HS-27A (cell line): ENCODE measurements around the gene OASL.

ENCODE experiments used
- DNase-seq: peaks from one replicate; pipeline ENCODE4 v3.0.0-alpha.2; 2012; ENCODE audit warnings: low read depth, missing footprints

Gene OASL

GRCh38 chr12:120991965-120992364 is 47.1 kb downstream of the OASL start:
- no peak for DNase-seq

GRCh38 chr12:120990487-120991055 is 48.5 kb downstream of the OASL start:
- DNase-seq: no peak

DNA sequence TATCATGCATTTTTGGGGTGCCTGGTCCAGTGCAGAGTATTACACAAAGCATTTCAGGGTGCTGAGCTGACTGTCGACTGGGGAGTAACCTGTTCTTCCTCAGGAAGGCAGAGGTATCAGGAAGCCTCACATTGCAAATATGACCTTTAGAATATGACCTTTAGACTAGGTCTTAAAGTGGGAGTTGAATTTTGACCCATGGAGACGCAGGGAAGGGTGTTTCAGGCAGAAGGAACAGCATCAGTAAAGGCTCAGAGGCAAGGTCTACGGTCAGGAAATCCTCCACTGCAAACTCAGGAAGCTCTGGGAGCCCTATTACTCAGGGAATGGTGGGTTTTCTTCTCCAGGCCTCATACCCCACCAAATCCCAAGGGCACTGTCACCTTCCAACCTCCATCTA is 49.4 kb downstream of the OASL start:
- no peak for DNase-seq

GRCh38 chr12:120988658-120989057 is 50.4 kb downstream of the OASL start:
- no peak for DNase-seq

- no peak for DNase-seq
Observed at GRCh38 chr12:120988234-120988633, 50.8 kb downstream of the OASL start.

- no peak for DNase-seq
Observed at GRCh38 chr12:120984351-120984898, 54.6 kb downstream of the OASL start.

DNA sequence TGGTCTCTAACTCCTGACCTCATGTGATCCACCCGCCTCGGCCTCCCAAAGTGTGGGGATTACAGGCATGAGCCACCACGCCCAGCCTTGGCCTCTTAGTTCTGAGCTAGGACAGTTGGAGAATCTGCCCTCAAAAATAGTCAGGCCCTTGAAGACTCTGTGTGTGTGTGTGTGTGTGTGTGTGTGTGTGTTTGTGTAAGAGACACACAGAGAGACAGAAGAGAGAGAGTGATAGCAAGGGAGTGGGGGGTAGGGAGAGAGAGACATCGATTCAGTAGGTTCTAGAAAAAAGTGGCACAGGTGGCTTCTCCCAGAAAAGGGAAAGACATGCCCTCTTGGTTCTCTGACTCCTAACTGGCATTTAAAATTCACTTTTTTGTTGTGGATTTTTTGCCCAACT is 55.3 kb downstream of the OASL start:
- DNase-seq: no peak

DNA sequence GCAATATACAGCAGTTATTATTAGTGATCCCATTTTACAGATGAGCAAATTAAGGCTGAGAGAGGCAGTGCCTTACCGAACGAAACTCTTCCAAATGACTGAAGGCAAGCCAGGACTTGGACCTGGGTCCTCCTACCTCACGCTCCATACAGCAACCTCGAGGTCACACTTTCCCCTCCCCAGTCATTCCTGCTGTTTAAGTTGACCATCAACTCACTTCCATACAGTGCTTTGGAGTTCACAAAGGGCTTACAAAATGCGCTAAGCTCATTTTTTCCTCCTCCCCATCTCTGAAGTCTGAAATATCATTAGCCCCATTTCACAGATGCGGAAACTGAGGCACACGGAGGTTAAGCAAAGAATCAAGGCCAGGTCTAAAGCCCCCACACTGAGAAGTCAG is 56.4 kb downstream of the OASL start:
- DNase-seq: no peak

DNA sequence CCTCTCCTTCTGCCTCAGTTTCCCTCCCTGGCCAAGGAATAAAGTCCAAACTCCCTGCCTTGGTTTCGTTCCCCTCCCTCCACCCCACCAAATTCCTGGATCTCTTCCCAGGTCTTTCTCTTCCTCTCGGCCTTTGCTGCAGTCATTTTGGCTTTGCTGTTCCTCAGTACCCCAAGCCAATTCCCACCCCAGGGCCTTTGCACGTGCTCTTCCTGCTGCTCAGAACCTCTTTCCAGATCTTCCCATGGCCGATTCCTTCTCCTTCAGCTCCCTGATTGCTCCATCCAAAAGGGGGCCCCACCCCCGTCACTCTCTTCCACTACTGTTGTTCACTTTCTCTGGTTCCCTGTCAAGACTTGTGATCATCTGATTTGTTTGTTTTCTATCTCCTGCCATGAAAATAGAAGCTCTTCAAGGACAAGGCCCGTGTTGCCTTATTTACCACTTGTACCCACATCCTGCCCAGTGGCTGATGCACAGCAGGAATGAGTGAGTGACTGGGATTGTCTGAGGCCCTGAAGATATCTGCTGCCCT is 57.6 kb downstream of the OASL start:
- no peak for DNase-seq

DNA sequence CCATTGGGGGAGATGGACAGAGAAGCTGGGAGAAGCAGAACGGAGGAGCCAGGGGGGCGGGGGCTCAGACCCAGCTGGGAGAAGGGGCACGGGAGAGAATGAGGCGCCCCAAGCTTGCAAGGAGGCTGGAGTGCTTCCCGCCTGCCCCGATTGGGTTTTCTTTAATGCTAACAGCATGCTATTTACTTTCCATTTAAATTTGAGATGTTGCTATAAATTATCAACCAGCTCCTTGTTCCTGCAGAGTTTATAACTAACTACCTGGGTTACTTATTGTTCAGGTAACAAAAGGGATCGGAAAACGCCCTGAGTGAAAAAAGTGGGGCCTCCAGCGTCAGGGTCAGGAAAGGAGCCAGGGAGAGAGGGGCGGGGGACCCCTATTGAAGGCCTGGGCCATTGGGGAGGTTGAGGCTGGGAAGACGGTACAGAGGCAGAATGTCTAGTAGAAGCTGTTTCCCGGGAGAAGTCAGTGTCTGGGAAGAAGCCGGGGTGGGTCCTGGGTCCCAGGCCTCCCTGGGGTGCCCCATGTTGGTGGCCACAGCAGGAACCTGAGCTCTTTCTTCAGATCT is 58.2 kb downstream of the OASL start:
- DNase-seq: no peak

- no peak for DNase-seq
Observed at GRCh38 chr12:120979862-120980696, 59.0 kb downstream of the OASL start.

GRCh38 chr12:120979220-120979861 is 59.7 kb downstream of the OASL start:
- no peak for DNase-seq

- no peak for DNase-seq
Observed at GRCh38 chr12:120978296-120979219, 60.5 kb downstream of the OASL start, which contains the start of gene HNF1A. TSS of gene HNF1A (plus strand) at chr12:120978543. CDS start at chr12:120978769, 226 bp downstream.

DNA sequence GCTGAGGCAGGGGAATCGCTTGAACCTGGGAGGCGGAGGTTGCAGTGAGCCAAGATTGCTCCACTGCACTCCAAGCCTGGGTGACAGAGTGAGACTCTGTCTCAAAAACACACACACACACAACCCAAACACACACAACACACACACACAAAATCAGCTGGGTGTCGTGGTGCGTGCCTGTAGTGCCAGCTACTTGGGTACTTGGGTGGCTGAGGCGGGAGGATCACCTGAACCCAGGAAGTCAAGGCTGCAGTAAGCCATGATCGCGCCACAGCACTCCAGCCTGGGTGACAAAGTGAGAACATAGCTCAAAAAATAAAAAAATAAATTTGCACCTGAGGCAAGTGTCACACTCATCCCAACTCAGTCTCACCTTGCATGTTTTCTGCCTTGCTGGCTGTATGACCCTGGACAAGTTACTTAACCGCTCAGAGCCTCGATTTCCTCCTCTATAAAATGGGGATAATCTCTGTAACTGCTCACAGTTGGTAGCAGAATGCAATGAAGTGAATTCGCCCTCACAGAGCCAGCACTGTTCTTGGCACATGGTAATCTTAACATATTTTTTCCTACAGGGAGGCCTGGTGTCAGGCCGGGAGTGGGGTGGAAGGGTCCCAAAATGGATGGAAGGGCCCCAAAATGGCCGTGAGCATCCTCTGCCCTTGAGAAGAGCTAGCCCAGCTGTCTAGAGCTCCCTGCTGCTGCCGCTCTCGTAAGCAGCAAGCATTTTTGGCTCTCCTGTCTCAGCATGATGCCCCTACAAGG is 61.3 kb downstream of the OASL start:
- no peak for DNase-seq

GRCh38 chr12:120972870-120973543 is 66.0 kb downstream of the OASL start:
- DNase-seq: no peak

DNA sequence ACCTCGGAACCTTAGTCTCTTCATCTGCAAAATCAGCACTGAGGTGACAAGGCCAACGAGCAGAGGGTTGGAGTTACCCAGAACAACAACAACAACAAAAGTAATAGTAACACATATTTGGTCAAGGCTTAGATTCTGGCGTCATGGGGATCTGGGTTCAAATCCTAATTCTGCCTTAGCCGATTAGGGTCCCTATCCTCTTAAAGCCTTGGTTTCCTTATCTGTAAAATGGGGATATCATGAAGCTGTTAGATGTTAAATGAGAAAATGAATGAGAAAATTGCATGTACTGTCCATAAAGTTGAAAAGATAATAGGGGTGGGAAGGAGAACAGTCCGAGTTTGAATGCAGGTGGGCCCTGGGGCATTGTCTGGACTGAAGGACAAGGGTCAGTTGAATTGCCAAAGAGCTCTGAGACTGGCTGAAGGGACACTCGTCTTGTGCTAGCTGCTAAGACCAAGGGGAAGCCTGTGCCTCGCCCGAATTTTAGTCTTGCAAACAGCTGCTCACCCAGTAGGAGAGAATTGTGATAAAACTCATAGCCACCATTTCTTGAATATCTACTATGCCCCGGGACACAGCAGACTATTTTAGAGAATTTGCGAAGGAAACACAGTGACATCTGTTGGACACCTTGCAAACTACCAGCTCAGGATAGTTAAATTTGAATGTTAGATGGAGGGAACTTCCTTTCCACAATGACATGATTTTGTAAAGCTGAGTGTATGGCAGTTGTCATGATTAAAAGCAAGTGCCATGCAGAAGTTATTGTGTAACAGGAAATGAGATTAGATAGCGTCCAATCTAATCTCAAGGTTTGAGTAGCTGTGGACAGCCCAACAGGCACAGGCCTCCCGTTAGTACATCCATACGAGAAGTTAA is 67.5 kb downstream of the OASL start:
- DNase-seq: peak; percentile 8

GRCh38 chr12:120970310-120970709 is 68.7 kb downstream of the OASL start:
- DNase-seq: no peak
